OCI-M2 (cell line): Measurements from ENCODE around the gene IDH3A.

Experiments
- DNase-seq: peaks from one replicate; lab custom pipeline; 2025; ENCODE audit not compliant: unreplicated experiment; lab: John Stamatoyannopoulos, UW

Gene IDH3A

GRCh38 chr15:78149068-78149804 lies at the start of gene IDH3A:
Gene IDH3A, plus strand, starts transcription at chr15:78149362. Its CDS starts 42 bp downstream, at chr15:78149404.
- peak; percentile 43 for DNase-seq

DNA sequence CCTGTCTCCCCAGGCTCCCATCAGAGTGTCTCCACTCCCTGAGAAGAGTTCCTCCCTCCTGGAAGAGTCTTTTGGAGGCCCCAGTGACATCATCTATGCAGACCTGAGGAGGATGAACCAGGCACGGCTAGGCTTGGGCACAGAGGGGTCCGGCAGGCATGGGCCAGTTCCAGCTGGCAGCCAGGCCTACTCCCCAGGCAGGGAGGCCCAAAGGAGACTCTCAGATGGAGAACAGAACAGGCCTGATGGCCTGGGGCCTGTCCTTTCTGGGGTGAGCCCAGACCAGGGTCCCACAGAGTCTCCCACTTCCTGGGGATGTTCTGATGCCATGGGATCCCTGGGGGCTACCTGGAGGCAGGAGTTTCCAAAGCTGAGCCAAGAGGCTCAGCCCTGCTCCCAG lies 48.3 kb upstream of the IDH3A start:
- no peak for DNase-seq

DNA sequence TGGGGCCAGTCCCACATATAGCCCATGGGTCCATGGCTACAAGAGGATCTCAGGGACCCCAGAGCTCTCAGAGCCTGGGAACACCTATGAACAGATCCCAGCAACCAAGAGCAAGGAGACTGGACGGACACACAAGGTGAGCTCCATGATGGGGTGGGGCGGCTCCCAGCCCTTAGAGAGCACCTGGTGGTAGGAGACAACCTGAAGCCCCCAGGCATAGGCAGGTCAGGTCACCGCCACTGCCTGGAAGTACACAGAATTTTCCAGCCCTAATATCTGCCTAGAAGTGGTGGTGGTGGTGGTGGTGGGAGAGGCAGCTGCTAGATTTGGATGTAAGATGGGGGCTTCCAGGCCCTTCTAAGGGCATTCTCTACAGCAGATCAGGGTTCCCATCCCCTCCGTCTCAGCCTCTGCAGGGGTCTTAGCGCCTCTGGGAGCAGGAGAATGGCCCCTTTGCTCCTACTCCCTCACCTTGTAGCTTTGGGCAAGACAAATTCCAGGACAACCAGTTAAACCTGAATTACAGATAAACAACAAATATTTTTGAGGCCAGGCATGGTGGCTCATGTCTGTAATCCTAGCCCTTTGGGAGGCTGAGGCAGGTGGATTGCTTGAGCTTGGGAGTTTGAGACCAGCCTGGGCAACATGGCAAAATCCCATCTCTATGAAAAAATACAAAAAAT lies 47.6 kb upstream of the IDH3A start:
- no peak for DNase-seq

DNA sequence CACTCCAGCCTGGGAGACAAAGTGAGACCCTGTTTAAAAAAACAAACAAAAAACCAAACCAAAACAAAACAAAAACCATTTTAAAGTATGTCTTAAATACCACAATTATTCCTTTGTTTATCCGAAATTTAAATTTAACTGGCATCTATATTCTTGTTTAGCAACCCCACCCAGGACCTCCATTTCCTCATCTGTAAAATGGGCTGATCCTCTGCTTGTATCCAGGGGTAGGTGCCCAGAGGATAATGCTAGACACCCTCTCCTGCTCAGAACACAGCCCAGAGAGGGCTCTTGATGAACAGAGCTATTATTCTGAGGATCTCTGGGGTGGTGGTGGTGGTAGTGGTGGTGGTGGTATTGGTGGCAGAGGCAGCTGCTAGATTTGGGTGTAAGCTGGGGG lies 47.0 kb upstream of the IDH3A start:
- DNase-seq: no peak

DNA sequence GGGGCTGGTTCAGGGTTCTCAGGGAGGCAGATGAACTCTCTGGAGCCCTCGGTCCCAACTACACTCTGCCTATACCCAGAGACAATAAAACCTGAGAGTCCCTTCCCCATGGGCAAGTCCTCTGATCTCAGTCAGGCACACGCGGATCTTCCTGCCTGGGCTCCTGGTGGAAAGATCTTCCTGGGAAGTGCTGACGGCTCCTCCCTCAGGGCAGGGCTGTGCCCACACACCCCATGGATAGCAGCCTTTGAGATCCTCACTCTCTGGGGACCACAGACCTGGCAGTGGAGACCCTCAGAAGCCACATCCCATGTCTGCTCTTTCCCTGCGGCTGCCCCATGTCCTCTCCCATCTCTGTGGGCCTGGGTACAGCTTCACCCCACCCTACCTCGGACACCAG lies 46.4 kb upstream of the IDH3A start:
- no peak for DNase-seq

- no peak for DNase-seq
Measured at GRCh38 chr15:78103406-78104118, 45.6 kb upstream of the IDH3A start.

DNA sequence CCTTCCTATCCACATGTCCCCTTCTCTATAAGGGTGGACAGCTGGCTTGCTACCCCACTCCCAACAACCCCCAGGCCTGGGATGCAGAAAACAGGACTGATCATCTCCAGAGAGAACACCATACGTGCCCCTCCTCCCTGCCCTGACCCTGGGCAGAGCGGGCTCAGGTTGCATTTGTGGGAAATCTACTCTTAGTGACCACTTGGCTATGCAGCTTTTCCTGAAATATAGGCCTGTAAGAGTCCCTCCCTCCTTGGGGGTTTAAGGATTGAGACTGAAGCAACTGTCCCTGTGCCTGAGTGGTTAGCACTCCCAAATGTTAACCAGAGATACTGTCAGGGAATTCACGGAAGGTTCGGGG lies 45.1 kb upstream of the IDH3A start:
- no peak for DNase-seq

DNA sequence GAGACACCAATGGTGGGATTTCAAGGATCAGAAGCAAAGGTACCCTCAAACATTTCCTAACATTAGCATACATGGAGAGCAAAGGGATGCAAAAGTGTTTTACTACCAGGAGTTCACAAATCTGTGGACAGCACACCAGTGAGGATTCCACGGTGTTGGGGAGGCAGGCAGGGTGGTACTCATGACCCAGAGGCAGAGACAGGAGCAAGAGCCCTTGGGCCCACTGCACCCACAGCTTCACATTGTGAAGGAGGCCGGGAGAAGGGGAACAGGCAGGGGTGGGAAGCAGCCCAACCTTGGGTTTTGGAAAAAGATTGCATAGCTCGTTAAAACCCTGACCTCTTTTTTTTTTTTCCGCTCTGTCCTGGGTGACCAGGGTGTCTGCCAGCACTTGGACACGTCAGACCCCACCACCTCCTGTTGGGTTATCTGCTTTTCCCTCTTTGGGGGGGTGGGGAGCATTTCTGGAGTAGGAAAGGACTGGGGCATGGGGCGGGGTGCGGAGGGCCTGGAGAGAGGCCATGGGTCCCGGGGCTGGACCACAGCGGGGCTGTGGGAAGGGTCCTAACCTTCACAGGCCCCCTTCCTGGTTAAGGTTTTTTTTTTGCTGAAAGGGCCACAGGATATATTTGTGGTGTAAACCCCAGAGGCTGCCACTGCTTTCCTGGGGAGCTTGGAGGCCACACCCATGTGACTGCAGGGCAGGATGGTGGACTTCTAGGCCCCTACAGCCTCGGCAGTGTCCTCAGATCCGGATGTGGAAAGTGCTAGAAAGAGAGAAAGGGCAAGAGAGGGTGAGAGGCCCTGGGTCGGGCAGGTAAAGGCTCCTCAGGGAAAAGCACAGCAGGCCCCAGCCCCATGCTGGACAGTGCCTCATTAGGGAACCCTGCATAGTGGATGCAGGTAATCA lies 44.3 kb upstream of the IDH3A start:
- DNase-seq: no peak

DNA sequence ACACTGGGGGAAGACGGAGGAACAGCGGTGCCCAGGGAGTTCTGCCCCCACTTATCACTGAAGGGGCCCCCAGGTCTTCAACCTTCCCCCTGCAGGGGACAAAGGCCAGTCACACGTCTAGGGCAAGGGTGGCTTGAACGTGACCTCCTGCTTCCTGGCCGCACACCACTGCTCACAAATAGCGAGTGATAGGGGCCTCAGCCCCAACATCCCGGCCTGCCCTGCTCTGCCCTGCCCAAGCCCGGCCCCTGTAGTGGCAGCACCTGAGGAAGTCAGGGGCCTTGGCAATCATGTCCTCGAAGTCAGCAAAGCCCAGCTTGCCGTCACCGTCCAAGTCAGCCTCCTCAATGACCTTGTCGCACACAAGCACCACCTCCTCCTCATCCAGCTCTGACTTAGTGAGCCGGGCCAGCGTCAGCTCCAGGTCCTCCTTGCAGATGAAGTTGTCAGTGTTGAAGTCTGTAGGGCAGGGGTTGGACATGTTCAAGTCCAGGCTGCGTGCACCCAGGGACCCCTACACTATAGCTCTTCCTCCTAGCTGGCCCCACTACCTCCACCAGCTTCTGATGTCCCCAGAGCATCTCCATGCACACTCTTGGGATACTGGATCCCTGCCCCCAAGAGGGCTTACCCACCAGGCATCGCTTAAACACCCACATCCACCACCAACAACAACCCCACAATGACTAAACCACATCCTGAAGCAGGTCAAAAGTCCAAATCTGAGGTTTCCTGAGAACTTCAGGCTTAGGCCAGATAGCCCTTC lies 43.5 kb upstream of the IDH3A start:
- DNase-seq: no peak

DNA sequence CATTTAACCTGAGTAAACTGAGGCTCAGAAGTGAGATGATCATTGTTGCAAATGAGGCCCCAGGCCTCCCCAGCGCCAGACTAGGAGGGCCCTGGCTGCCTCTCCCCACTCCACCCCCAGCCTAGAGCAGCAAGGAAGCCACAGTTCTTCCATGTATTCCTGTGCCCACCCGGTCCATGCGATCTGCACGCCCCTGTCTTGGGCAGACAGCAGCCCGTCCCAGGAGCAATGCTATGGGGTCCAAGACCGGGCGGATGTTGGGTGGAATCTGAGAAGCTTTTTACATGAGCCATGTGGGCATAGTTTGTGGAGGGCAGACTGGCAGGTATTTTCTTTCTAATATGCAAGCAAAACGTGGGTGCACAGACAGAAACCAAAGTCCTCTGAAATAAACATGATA lies 41.7 kb upstream of the IDH3A start:
- no peak for DNase-seq

GRCh38 chr15:78108300-78109084 lies 40.7 kb upstream of the IDH3A start:
- no peak for DNase-seq

- no peak for DNase-seq
Measured at GRCh38 chr15:78109156-78109555, 40.0 kb upstream of the IDH3A start.

- no peak for DNase-seq
Measured at GRCh38 chr15:78110096-78110495, 39.1 kb upstream of the IDH3A start.

- DNase-seq: no peak
Measured at GRCh38 chr15:78110916-78111475, 38.2 kb upstream of the IDH3A start.

DNA sequence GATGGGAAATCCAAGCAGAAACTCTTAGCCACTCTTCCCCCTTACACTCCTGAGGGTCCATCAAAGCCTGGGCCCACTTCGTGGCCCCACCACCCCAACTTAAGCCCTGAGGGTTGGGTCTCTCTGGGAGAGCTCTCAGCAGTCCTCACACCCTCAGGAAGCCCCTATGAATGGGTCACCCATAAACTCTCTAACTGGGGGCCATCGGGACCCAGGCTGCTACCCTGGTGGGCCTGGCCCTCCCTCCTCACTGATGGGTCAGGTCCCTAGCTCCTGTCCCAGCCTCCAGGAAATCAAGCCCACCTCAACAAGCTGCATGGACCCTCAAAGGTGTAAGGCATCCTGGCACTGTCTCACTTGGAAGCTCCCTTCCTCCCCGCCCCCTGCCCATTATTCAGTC lies 37.4 kb upstream of the IDH3A start:
- no peak for DNase-seq

DNA sequence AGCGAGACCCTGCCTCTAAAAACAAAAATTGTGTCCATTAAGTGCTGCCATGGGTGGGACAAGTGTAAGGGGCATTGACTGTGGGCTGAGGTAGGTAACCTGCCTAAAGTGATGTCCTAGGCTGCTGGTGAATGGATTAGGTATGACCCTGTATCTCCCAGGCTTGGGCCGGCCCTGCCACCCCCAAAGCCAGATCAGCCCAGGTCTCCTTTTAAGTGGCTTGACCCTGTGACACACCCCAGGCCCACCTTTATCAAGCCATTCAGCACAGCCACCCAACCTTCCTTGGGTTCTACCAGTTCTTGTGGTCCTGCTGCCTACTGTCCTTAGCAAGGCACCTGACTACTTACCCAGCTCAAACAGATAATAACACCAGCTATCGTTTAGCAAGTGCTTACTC lies 36.6 kb upstream of the IDH3A start:
- no peak for DNase-seq

GRCh38 chr15:78120523-78120922 lies 28.6 kb upstream of the IDH3A start:
- DNase-seq: no peak

DNA sequence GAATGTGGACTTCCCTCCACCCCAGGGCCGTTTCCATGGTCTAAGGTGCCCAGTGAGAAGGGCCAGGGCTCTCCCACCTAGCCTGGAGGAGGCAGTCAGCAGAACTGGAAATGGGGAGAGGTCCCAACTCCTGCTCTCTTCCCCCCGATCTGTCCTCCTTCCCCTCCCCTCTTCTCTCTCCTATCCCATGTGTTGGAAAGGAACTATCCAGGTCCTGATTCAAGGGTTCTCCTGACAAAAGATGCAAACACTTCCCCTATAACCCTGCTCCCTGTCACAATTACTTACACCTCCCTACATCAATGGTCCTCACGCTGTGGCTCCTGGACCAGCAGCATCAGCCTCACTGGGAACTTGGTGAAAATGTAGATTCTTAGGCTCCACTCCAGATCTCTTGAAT lies 23.9 kb upstream of the IDH3A start:
- DNase-seq: no peak

GRCh38 chr15:78127882-78128281 lies 21.3 kb upstream of the IDH3A start:
- DNase-seq: no peak
